Naive thymus-derived CD8-positive, alpha-beta T cell (primary cell): ENCODE data around the gene BEAN1. TPM values are rescaled to one million over a fixed set of nuclear protein-coding genes. Genes with fewer than 3 reads are reported as not detected.
"Not testable (repeated sequence)": the region's sequence is repeated elsewhere in the genome, so short reads cannot be mapped to it uniquely, and the experiment has no call there.

ENCODE experiments used
- ATAC-seq, 2 donors: fragments of 150-1000 bp; cut with Tn5 transposase in 1 of 2; sonication (Bioruptor Pico), chemical (Tn5 transposase) in 1 of 2; 1 replicate in 1 of 2; 2 replicates in 1 of 2; pipeline ENCODE4 v1.10.0; 2021; ENCODE audit warnings: mild to moderate bottlenecking in 2 of 2, moderate library complexity in 2 of 2
- POLR2A ChIA-PET: fragments of 350-600 bp; sonication (Branson Sonifier 250); formaldehyde crosslinking; loops from one replicate; lab custom pipeline; 2021; ENCODE audit warnings: antibody characterized with exemption; lab: Charles Lee
- DNase-seq, 10 donors: peaks; one replicate each; pipeline versions ENCODE4 v3.0.0 to v3.0.0-alpha.2; 2020 to 2022
- H3K27ac Mint-ChIP-seq, 10 donors: one replicate each; pipeline ENCODE4 v1.8.0; 2020 to 2022; ENCODE audit warnings: mild to moderate bottlenecking in 10 of 10, mixed read lengths in 10 of 10, moderate library complexity in 4 of 10, inconsistent platforms in 1 of 10
- H3K27me3 Mint-ChIP-seq, 5 donors: one replicate each; pipeline ENCODE4 v1.8.0; 2021 to 2022; ENCODE audit warnings: mixed read lengths in 5 of 5
- H3K36me3 Mint-ChIP-seq, 3 donors: one replicate each; pipeline ENCODE4 v1.8.0; 2020 to 2022; ENCODE audit warnings: mixed read lengths in 3 of 3, mild to moderate bottlenecking in 2 of 3, inconsistent platforms in 1 of 3
- H3K4me1 Mint-ChIP-seq, 4 donors: one replicate each; pipeline ENCODE4 v1.8.0; 2021 to 2022; ENCODE audit warnings: mixed read lengths in 4 of 4
- H3K4me3 Mint-ChIP-seq, 10 donors: one replicate each; pipeline ENCODE4 v1.8.0; 2020 to 2022; ENCODE audit warnings: mild to moderate bottlenecking in 10 of 10, mixed read lengths in 10 of 10, moderate library complexity in 6 of 10, inconsistent platforms in 1 of 10
- H3K9me3 Mint-ChIP-seq, 9 donors: one replicate each; pipeline ENCODE4 v1.8.0; 2020 to 2022; ENCODE audit warnings: mixed read lengths in 9 of 9, mild to moderate bottlenecking in 3 of 9, inconsistent platforms in 1 of 9, moderate library complexity in 1 of 9
- polyA plus RNA-seq, 3 donors: library from polyadenylated mRNA; unstranded; fragments of 300-500 nt; fragmentation: Illumina TruSeq; gene quantifications; one replicate each; pipeline ENCODE4 v1.2.3, GENCODE V29; 2021
- total RNA-seq, 8 experiments: library from RNA in 2 of 8; stranded (reverse) in 2 of 8; gene quantifications; one replicate each; pipeline ENCODE4 v1.2.3 and lab custom pipeline; 2021 to 2026

BEAN1 gene
- total and polyA plus RNA-seq, 5 experiments from 2014 or later: not detected

DNA sequence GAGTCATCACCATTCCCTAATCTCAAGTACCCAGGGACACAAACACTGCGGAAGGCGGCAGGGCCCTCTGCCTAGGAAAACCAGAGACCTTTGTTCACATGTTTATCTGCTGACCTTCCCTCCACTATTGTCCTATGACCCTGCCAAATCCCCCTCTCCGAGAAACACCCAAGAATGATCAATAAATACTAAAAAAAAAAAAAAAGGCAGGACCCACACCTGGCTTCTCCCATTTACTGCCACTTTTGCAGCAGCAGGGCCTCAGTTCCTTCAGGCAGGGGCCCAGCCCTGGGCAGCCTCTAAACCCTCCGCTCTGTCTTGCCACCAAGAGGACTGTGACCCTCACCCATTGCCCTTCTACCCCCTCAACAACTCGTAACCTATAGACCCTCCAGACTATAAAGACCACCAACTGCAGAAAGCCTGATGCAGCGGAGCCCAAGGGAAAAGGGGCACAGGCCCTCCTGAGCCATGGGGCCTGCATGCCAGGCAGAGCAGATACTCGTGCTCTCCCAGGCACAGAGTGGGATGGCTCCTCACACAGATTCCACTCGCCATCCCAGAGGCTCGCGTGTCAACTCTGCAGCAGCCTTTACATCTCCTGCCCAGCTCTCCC lies 88.0 kb downstream of the BEAN1 start:
- not testable (repeated sequence) for H3K9me3 Mint-ChIP-seq, H3K36me3 Mint-ChIP-seq, H3K27me3 Mint-ChIP-seq, DNase-seq, ATAC-seq
- peak overlapping the region in 1 of 10 donors; percentile 14 for H3K4me3 Mint-ChIP-seq
- peaks cover 21 to 65% (median 49%) of the 10 kb centered on the region in 4 donors for H3K4me1 Mint-ChIP-seq
- H3K27ac Mint-ChIP-seq: peak overlapping the region in 7 of 10 donors; percentile 14 to 98 (median 83)
- POLR2A ChIA-PET: interaction anchor here (1.1 to 18.3 kb wide), 4 partner anchors 10 to 34 kb away, joined by 3 to 213 read pairs (median 6); partner anchors contain the start of genes CKLF and TK2

DNA sequence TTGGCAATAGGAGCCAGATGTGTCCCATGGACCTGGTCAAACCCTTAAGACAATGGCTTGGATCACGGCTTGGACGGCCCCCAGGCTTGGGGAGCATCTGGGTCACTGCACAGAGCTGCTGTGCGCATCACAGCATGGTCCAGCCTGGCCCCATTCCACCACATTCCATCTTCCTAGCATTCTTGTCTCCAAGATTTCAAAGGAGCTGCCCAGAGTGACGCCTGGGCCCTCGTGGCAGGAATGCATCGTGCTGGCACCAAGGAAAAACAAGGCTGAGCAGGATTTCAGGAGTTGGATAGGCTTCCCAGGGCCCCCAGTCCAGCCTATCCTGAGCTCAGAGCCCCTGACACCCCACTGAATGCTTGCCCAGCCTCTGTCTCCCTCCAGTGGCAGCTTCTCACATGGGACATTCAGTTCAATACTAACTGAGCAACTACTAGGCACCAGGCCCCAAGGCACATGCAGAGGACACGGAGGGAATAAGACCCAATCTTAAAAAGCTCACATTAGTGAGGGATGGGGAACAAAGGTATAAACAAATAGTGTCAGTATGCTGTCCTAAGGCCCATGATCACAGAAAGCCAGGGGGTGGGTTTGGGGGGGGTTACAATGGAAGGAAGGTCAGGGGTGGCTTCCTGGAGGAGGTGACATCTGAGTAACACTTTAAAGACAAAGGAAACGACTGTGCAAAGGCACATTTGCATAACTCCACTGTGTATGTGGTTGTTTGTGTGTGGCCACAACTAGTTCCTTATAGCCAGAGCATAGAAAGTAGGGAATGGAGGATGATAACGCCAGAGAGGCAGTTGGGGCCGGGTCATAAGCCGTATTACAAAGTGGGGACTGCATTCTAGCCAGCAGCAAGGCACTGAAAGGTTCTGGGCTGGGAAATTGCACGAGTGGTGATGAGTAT lies 88.8 kb downstream of the BEAN1 start:
- Mint-ChIP-seq H3K9me3 (no peaks in the 10 kb centered on the region), H3K27me3 (no peaks in the 10 kb centered on the region), H3K4me1 (peaks cover 25 to 73% (median 57%) of the 10 kb centered on the region in 4 donors), H3K36me3 (peaks cover 0 to 3% (median 0%) of the 10 kb centered on the region in 3 donors), H3K4me3 (peak overlapping the region in 9 of 10 donors; percentile 46 to 89 (median 68)), H3K27ac (peak overlapping the region; percentile 71 to 98 (median 94))
- POLR2A ChIA-PET: interaction anchor here (1.1 to 18.3 kb wide), 4 partner anchors 9 to 35 kb away, joined by 3 to 213 read pairs (median 6); partner anchors contain the start of genes CKLF and TK2
- ATAC-seq (no peak), DNase-seq (no peak)

DNA sequence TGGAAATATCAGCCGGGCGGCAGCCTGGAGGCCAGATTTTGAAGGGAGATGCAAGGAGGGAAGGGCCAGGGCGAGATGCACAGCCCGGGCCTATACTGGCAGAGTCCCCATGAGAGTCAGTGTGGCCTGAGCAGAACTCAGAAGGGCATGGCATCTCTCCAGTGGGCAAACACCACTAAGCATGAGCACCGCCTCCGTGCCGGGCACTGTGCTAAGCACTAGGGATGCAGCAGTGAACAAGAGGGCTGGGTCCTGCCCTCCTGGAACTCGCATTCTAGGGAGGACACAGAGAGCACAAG lies 89.4 kb downstream of the BEAN1 start:
- POLR2A ChIA-PET: interaction anchor here (2.0 to 18.3 kb wide), 2 partner anchors 8 to 31 kb away, joined by 9 to 213 read pairs; partner anchors contain the start of genes CKLF and TK2
- Mint-ChIP-seq H3K27me3 (no peaks in the 10 kb centered on the region), H3K4me1 (peaks cover 25 to 79% (median 63%) of the 10 kb centered on the region in 4 donors)

DNA sequence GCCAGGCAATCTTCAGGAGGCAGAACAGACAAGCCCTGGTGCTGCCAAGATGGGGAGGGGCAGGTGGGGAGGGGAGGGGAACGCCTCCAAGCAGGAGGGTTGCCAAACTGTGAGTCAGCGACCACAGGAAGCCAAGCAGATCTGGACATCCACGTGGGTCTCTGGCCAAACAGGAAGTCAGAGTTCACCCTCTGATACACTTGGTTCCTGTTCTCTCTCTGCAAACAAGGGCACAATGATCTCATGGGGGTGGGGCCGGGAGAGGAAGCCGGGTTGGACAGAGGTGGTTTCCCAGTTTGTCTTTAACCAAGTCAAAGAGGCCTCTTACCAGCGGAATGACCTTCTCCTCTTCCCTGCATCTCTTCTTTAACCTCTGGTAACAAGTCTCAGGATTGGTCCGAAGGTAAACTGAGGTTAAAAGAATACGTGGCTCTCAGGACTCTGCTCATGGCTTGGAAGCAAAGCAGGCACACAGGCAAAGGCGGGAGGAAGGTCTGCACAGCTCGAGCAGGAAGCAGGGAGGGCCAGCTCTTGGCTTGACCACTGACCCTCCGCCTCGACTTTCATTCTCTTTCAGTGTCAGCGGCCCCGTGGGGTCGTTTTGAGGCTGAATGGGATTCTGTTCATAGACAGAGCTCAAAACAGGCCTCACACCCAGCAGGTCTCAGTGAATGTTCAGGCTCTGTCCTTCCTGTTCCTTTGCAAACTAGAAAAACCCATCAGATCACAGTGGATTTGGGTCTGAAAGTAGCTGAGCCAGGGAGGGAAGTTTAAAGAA lies 89.9 kb downstream of the BEAN1 start:
- peak overlapping the region; percentile 0 to 89 (median 67) for H3K4me3 Mint-ChIP-seq
- H3K27me3 Mint-ChIP-seq: no peaks in the 10 kb centered on the region
- DNase-seq: peak in 9 of 10 donors; percentile 16 to 84 (median 35)
- peaks cover 0 to under 1% (median 0%) of the 10 kb centered on the region in 3 donors for H3K36me3 Mint-ChIP-seq
- peak overlapping the region; percentile 86 to 98 (median 94) for H3K27ac Mint-ChIP-seq
- peaks cover 26 to 80% (median 66%) of the 10 kb centered on the region in 4 donors for H3K4me1 Mint-ChIP-seq
- peak; percentile 82 to 91 for ATAC-seq
- POLR2A ChIA-PET: interaction anchor here (18.3 kb wide), 1 partner anchor 30 kb away, joined by 213 read pairs; the partner anchor contains the start of genes CKLF and TK2
- no peaks in the 10 kb centered on the region for H3K9me3 Mint-ChIP-seq

More for the DNA sequence above, 89.4 kb downstream of the BEAN1 start:
- H3K36me3 Mint-ChIP-seq: peaks cover 0 to 3% (median 0%) of the 10 kb centered on the region in 3 donors
- DNase-seq (no peak), ATAC-seq (peak in 1 of 2 donors; percentile 3)
- H3K27ac Mint-ChIP-seq: peak overlapping the region; percentile 71 to 98 (median 94)
- H3K9me3 Mint-ChIP-seq: no peaks in the 10 kb centered on the region
- H3K4me3 Mint-ChIP-seq: peak overlapping the region in 9 of 10 donors; percentile 46 to 89 (median 68)

DNA sequence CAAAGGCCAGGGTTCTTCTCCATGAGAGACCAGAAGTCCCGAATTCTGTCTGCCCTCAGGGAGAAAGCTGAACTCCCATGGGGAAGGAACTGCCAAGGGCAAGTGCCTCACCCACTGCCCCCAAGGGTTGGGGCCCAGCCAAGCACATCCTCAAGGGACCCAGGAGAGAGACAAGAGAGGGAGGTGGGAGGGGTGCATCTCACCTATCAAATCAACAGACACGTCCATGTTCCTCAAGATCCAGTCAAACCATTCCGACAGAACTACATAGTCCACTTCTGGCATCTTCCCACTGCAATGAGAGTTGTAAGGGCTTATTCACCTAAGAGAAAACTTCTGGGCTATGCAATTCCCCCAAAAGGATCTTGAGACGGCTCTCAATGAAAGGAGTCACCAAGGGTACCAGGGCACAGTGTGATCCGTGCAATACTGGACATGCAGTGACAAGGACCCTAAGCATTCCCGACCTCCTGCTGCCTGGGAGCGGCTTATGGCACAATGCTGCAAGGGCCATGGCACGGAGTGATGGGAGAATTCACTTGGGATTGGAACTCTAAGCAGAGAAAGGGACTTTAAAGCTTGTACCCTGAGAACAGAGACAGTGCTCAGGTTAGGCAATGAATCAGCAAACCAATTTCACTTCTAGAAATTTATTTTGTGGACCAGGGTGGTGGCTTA lies 90.6 kb downstream of the BEAN1 start:
- ATAC-seq: no peak
- POLR2A ChIA-PET: interaction anchor here (18.3 kb wide), 1 partner anchor 30 kb away, joined by 213 read pairs; the partner anchor contains the start of genes CKLF and TK2
- Mint-ChIP-seq H3K4me1 (peaks cover 29 to 81% (median 72%) of the 10 kb centered on the region in 4 donors), H3K27ac (peak overlapping the region; percentile 43 to 98 (median 94)), H3K27me3 (no peaks in the 10 kb centered on the region), H3K9me3 (no peaks in the 10 kb centered on the region), H3K4me3 (peak overlapping the region in 3 of 10 donors; percentile 51 to 89 (median 78)), H3K36me3 (no peaks in the 10 kb centered on the region)
- peak in 1 of 10 donors; percentile 45 for DNase-seq

DNA sequence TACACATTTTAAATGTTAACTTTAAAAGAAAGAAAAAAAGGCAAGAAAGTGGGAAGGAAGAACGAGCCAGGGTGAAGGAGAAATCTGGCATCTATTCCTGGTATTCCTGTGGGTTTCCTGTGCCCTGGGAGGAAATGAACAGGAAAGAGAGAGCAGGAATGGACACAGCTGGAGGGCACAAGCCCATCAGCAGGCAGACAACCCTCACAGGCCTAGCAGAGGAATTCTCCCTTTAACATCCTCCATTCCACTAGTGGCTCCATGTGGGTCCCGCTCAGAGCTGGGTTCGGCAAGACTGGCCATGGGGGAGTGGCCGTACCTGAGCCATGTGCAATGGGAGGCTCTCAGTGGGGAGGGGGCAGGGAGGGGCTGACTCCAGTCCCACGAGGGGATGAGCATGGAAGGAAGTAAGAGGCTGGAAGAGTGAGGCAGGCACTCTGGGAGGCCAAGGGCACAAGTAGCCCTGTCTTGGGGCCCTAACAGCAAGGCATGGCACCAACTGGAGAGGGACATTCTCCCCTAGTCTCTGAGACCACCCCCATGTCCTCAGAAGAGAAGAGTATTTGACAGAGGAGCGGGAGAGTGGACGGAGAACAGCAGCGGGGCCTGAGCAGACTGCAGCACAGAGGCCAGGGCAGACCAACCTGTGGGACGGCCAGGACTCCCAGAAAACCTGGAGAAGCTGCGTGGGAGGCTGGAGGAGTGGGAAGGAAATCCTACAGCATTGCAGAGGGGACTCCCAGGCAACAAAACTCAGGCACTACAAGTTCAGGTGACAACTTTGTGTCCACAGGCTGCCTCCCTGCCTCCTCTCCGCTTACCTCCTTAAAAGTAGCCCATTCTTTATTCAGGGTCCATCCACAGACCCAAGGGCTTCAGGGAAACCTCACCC lies 92.6 kb downstream of the BEAN1 start:
- H3K27ac Mint-ChIP-seq: peak overlapping the region in 9 of 10 donors; percentile 4 to 98 (median 43)

DNA sequence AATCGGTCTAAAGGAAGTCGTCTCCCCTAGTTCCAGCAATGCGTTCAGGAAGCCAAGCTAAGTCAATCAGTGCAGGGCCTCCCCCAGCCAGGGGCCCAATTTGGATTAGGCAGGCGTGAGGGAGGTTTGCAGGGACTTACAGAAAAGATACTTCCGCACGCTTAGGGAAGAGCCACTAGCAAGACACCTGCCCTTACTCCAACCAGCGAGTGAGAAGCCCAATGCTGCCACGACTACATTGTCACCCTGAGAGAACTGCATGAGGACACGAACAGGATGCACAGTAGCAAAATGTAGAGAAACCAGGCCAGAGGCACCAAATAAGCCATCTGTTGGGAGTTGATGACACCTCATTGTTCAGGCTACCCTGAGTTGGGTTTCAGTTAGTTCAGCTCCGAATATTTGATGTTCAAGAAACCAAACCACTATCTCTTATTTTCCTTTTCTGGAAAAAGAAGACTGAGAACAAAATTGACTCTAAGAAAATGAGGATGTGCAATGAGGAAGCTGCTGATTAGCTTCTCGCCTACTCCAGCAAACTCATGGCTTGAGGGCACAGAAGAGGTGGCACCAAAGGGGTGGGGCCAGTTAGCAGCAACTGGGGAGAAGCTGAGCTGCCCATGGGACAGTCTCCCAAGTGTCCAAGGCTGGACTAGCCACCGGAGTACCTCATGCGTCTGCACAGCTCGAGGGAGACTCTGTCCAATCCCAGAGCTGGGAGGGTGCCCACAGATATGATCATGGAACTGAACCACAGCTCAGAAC lies 93.5 kb downstream of the BEAN1 start:
- Mint-ChIP-seq H3K27ac (peak overlapping the region in 8 of 10 donors; percentile 16 to 98 (median 80)), H3K4me3 (peak overlapping the region; percentile 8 to 74 (median 50))
- no peak for ATAC-seq

More for the DNA sequence above, 92.6 kb downstream of the BEAN1 start:
- no peak for DNase-seq
- Mint-ChIP-seq H3K27me3 (no peaks in the 10 kb centered on the region), H3K4me1 (peaks cover 35 to 95% (median 88%) of the 10 kb centered on the region in 4 donors), H3K4me3 (peak overlapping the region in 7 of 10 donors; percentile 26 to 74 (median 45)), H3K36me3 (no peaks in the 10 kb centered on the region), H3K9me3 (no peaks in the 10 kb centered on the region)
- POLR2A ChIA-PET: interaction anchor here (0.6 to 18.3 kb wide), 3 partner anchors 11 to 66 kb away, joined by 3 to 213 read pairs (median 3); partner anchors contain the start of genes CKLF and TK2
- ATAC-seq: no peak

DNA sequence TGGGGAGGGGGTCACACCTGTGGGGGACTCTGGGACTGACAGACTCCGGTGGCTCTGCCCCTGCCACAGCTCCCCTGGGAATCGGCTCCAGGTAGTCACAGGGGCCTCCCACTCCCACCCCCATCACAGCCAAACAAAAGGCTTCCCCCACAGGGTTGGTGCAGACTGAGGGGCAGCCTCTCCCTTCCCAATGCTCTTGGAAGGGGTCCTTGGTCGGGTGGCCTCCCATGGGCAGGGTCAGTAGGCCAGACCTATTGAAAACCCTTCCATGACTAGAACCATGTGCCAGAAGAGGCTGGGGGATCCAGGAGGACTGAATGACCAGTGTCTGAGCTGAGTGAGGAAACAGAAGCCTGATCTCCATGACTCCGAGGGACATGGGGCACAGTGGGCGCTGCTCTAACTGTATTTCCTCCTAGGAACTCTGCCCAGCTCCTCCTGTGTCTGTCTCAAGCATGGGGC lies 94.2 kb downstream of the BEAN1 start:
- H3K4me1 Mint-ChIP-seq: peaks cover 40 to 95% (median 89%) of the 10 kb centered on the region in 4 donors
- no peaks in the 10 kb centered on the region for H3K27me3 Mint-ChIP-seq
- H3K4me3 Mint-ChIP-seq: peak overlapping the region in 9 of 10 donors; percentile 69 to 91 (median 80)
- no peak for DNase-seq
- no peaks in the 10 kb centered on the region for H3K9me3 Mint-ChIP-seq
- no peak for ATAC-seq
- no peaks in the 10 kb centered on the region for H3K36me3 Mint-ChIP-seq
- peak overlapping the region in 8 of 10 donors; percentile 80 to 98 (median 90) for H3K27ac Mint-ChIP-seq
- POLR2A ChIA-PET: interaction anchor here (0.5 to 18.3 kb wide), 8 partner anchors 9 to 230 kb away, joined by 3 to 213 read pairs (median 3); partner anchors contain the start of genes CKLF, DYNC1LI2 and TK2

More for the DNA sequence above, 93.5 kb downstream of the BEAN1 start:
- no peaks in the 10 kb centered on the region for H3K9me3 Mint-ChIP-seq
- peaks cover 37 to 95% (median 89%) of the 10 kb centered on the region in 4 donors for H3K4me1 Mint-ChIP-seq
- no peaks in the 10 kb centered on the region for H3K27me3 Mint-ChIP-seq
- DNase-seq: no peak
- no peaks in the 10 kb centered on the region for H3K36me3 Mint-ChIP-seq
- POLR2A ChIA-PET: interaction anchor here (0.6 to 18.3 kb wide), 5 partner anchors 9 to 67 kb away, joined by 3 to 213 read pairs (median 3); partner anchors contain the start of genes CKLF and TK2

DNA sequence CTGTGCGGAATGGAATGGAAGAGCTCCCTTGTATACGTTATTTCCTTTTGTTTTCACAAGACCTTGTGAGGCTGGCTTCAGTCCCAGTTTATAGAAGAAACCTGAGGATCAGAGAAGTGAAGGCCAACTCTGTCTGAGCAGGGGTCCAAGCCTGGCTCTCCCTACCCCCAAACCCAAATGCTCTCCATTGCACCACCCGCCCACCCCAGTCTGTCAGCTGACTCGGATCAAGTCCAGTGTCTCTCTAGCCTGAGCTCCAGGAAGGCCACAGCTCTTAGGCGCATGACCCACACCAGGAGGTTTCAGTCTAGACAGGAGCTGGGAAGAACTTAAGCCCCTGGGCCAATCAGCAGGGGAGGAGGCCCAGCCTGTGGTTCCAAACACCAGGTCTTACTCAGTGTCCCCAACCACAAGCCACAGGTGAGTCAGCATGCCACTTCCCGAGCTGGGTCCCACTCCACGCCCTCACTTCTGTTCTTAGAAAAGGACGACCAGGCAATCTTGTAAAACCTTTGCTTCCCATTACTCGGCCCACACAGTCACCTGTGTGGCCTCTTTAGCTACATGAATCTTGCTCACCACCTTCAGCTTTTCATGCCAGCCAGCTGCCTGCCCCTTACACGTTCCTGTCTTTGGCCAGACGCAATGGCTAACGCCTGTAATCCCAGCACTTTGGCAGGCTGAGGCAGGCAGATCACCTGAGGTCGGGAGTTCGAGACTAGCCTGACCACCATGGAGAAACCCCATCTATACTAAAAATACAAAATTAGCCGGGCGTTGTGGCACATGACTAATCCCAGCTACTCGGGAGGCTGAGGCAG lies 95.1 kb downstream of the BEAN1 start:
- H3K4me1 Mint-ChIP-seq: peaks cover 34 to 95% (median 84%) of the 10 kb centered on the region in 4 donors
- peak overlapping the region; percentile 42 to 91 (median 80) for H3K4me3 Mint-ChIP-seq
- POLR2A ChIA-PET: interaction anchor here (0.6 to 18.3 kb wide), 8 partner anchors 10 to 229 kb away, joined by 3 to 213 read pairs (median 4); partner anchors contain the start of genes CKLF, DYNC1LI2 and TK2
- peak overlapping the region; percentile 80 to 98 (median 90) for H3K27ac Mint-ChIP-seq
- H3K36me3 Mint-ChIP-seq: no peaks in the 10 kb centered on the region
- H3K27me3 Mint-ChIP-seq: no peaks in the 10 kb centered on the region
- no peaks in the 10 kb centered on the region for H3K9me3 Mint-ChIP-seq
- ATAC-seq: peak; percentile 54 to 77
- peak; percentile 17 to 84 (median 51) for DNase-seq
